Measurements from ENCODE around the gene KISS1.

Gene KISS1

GRCh38 chr1:204172404-204173029, 23.8 kb downstream of the KISS1 start:
- Histone ChIP-seq H3K36me3 (ENCODE audit: control insufficient read depth, insufficient read depth, low read length) (no peaks in the 10 kb centered on the region), H3K27ac (ENCODE audit: low read depth, low read length, severe bottlenecking) (no peak overlapping the region), H3K9me3 (ENCODE audit: control insufficient read depth, low read length) (peaks cover 21% of the 10 kb centered on the region), H3K4me3 (ENCODE audit: extremely low read depth, insufficient read depth, low read length, poor library complexity, severe bottlenecking) (no peak overlapping the region), H3K4me1 (ENCODE audit: control insufficient read depth, insufficient read depth, low read length, poor library complexity, severe bottlenecking) (no peaks in the 10 kb centered on the region)
- WGBS, 2 experiments (ENCODE audit: insufficient coverage in 2 of 2): no CpG with 5 or more reads among the region's 2 CpGs

GRCh38 chr1:204171751-204172178, 24.5 kb downstream of the KISS1 start:
- Histone ChIP-seq H3K4me3 (ENCODE audit: extremely low read depth, insufficient read depth, low read length, poor library complexity, severe bottlenecking) (no peak overlapping the region), H3K9me3 (ENCODE audit: control insufficient read depth, low read length) (peaks cover 21% of the 10 kb centered on the region)
- 85 to 86% methylated on average over 3 of the region's 4 CpGs for WGBS, 2 experiments (ENCODE audit: insufficient coverage in 2 of 2)

GRCh38 chr1:204170494-204171155, 25.7 kb downstream of the KISS1 start:
- Histone ChIP-seq H3K4me3 (ENCODE audit: extremely low read depth, insufficient read depth, low read length, poor library complexity, severe bottlenecking) (no peak overlapping the region), H3K36me3 (ENCODE audit: control insufficient read depth, insufficient read depth, low read length) (no peaks in the 10 kb centered on the region), H3K27ac (ENCODE audit: low read depth, low read length, severe bottlenecking) (no peak overlapping the region), H3K4me1 (ENCODE audit: control insufficient read depth, insufficient read depth, low read length, poor library complexity, severe bottlenecking) (no peaks in the 10 kb centered on the region), H3K9me3 (ENCODE audit: control insufficient read depth, low read length) (peaks cover 21% of the 10 kb centered on the region)
- 88 to 90% methylated on average over 2 to 3 of the region's 3 CpGs for WGBS, 2 experiments (ENCODE audit: insufficient coverage in 2 of 2)

More at GRCh38 chr1:204171751-204172178, 24.5 kb downstream of the KISS1 start:
- Histone ChIP-seq H3K27ac (ENCODE audit: low read depth, low read length, severe bottlenecking) (no peak overlapping the region), H3K36me3 (ENCODE audit: control insufficient read depth, insufficient read depth, low read length) (no peaks in the 10 kb centered on the region), H3K4me1 (ENCODE audit: control insufficient read depth, insufficient read depth, low read length, poor library complexity, severe bottlenecking) (no peaks in the 10 kb centered on the region)

GRCh38 chr1:204169858-204170257, 26.4 kb downstream of the KISS1 start:
- H3K27ac ChIP-seq (ENCODE audit: low read depth, low read length, severe bottlenecking): no peak overlapping the region
- no peaks in the 10 kb centered on the region for H3K4me1 ChIP-seq (ENCODE audit: control insufficient read depth, insufficient read depth, low read length, poor library complexity, severe bottlenecking)
- no peaks in the 10 kb centered on the region for H3K36me3 ChIP-seq (ENCODE audit: control insufficient read depth, insufficient read depth, low read length)
- 80 to 100% methylated on average over 2 of the region's 4 CpGs for WGBS, 2 experiments (ENCODE audit: insufficient coverage in 2 of 2)
- H3K4me3 ChIP-seq (ENCODE audit: extremely low read depth, insufficient read depth, low read length, poor library complexity, severe bottlenecking): no peak overlapping the region
- H3K9me3 ChIP-seq (ENCODE audit: control insufficient read depth, low read length): peaks cover 21% of the 10 kb centered on the region

GRCh38 chr1:204167730-204168129, 28.6 kb downstream of the KISS1 start:
- Histone ChIP-seq H3K9me3 (ENCODE audit: control insufficient read depth, low read length) (peaks cover 21% of the 10 kb centered on the region), H3K4me3 (ENCODE audit: extremely low read depth, insufficient read depth, low read length, poor library complexity, severe bottlenecking) (no peak overlapping the region), H3K4me1 (ENCODE audit: control insufficient read depth, insufficient read depth, low read length, poor library complexity, severe bottlenecking) (no peaks in the 10 kb centered on the region), H3K27ac (ENCODE audit: low read depth, low read length, severe bottlenecking) (no peak overlapping the region), H3K36me3 (ENCODE audit: control insufficient read depth, insufficient read depth, low read length) (no peaks in the 10 kb centered on the region)
- 79 to 85% methylated on average over 2 to 5 of the region's 5 CpGs for WGBS, 2 experiments (ENCODE audit: insufficient coverage in 2 of 2)

GRCh38 chr1:204166219-204166618, 30.1 kb downstream of the KISS1 start, which contains the start of gene REN:
Gene REN, minus strand, starts transcription at chr1:204166337. Its CDS starts 44 bp downstream, at chr1:204166293.
- Histone ChIP-seq H3K36me3 (ENCODE audit: control insufficient read depth, insufficient read depth, low read length) (no peaks in the 10 kb centered on the region), H3K4me3 (ENCODE audit: extremely low read depth, insufficient read depth, low read length, poor library complexity, severe bottlenecking) (no peak within 1 kb of the TSS), H3K4me1 (ENCODE audit: control insufficient read depth, insufficient read depth, low read length, poor library complexity, severe bottlenecking) (no peaks in the 10 kb centered on the region), H3K27ac (ENCODE audit: low read depth, low read length, severe bottlenecking) (no peak within 1 kb of the TSS), H3K9me3 (ENCODE audit: control insufficient read depth, low read length) (peaks cover 21% of the 10 kb centered on the region)
- WGBS, 2 experiments (ENCODE audit: insufficient coverage in 2 of 2): 88 to 93% methylated on average over 4 to 5 of the region's 5 CpGs

GRCh38 chr1:204162494-204163074, 33.7 kb downstream of the KISS1 start:
- WGBS, 2 experiments (ENCODE audit: insufficient coverage in 2 of 2): 0 to 7% methylated on average over 3 to 5 of the region's 7 CpGs

GRCh38 chr1:204161609-204162493, 34.4 kb downstream of the KISS1 start:
- WGBS, 2 experiments (ENCODE audit: insufficient coverage in 2 of 2): 83 to 86% methylated on average over 11 to 13 of the region's 14 CpGs
- Histone ChIP-seq H3K36me3 (ENCODE audit: control insufficient read depth, insufficient read depth, low read length) (no peaks in the 10 kb centered on the region), H3K4me3 (ENCODE audit: extremely low read depth, insufficient read depth, low read length, poor library complexity, severe bottlenecking) (no peak overlapping the region), H3K27ac (ENCODE audit: low read depth, low read length, severe bottlenecking) (no peak overlapping the region), H3K4me1 (ENCODE audit: control insufficient read depth, insufficient read depth, low read length, poor library complexity, severe bottlenecking) (no peaks in the 10 kb centered on the region), H3K9me3 (ENCODE audit: control insufficient read depth, low read length) (no peaks in the 10 kb centered on the region)

More at GRCh38 chr1:204162494-204163074, 33.7 kb downstream of the KISS1 start:
- Histone ChIP-seq H3K36me3 (ENCODE audit: control insufficient read depth, insufficient read depth, low read length) (no peaks in the 10 kb centered on the region), H3K9me3 (ENCODE audit: control insufficient read depth, low read length) (no peaks in the 10 kb centered on the region), H3K4me3 (ENCODE audit: extremely low read depth, insufficient read depth, low read length, poor library complexity, severe bottlenecking) (no peak overlapping the region), H3K4me1 (ENCODE audit: control insufficient read depth, insufficient read depth, low read length, poor library complexity, severe bottlenecking) (no peaks in the 10 kb centered on the region), H3K27ac (ENCODE audit: low read depth, low read length, severe bottlenecking) (no peak overlapping the region)

GRCh38 chr1:204157962-204158361, 38.3 kb downstream of the KISS1 start:
- no peaks in the 10 kb centered on the region for H3K9me3 ChIP-seq (ENCODE audit: control insufficient read depth, low read length)
- 87 to 88% methylated on average over 5 to 6 of the region's 6 CpGs for WGBS, 2 experiments (ENCODE audit: insufficient coverage in 2 of 2)
- H3K27ac ChIP-seq (ENCODE audit: low read depth, low read length, severe bottlenecking): no peak overlapping the region
- H3K4me3 ChIP-seq (ENCODE audit: extremely low read depth, insufficient read depth, low read length, poor library complexity, severe bottlenecking): no peak overlapping the region
- no peaks in the 10 kb centered on the region for H3K4me1 ChIP-seq (ENCODE audit: control insufficient read depth, insufficient read depth, low read length, poor library complexity, severe bottlenecking)
- no peaks in the 10 kb centered on the region for H3K36me3 ChIP-seq (ENCODE audit: control insufficient read depth, insufficient read depth, low read length)

- H3K27ac ChIP-seq (ENCODE audit: low read depth, low read length, severe bottlenecking): no peak overlapping the region
- no peaks in the 10 kb centered on the region for H3K9me3 ChIP-seq (ENCODE audit: control insufficient read depth, low read length)
- H3K4me3 ChIP-seq (ENCODE audit: extremely low read depth, insufficient read depth, low read length, poor library complexity, severe bottlenecking): no peak overlapping the region
- 81 to 100% methylated on average over 2 to 8 of the region's 10 CpGs for WGBS, 2 experiments (ENCODE audit: insufficient coverage in 2 of 2)
- no peaks in the 10 kb centered on the region for H3K36me3 ChIP-seq (ENCODE audit: control insufficient read depth, insufficient read depth, low read length)
- H3K4me1 ChIP-seq (ENCODE audit: control insufficient read depth, insufficient read depth, low read length, poor library complexity, severe bottlenecking): no peaks in the 10 kb centered on the region
These were observed 40.4 kb downstream of the KISS1 start for GRCh38 chr1:204155881-204156280.

All from mesodermal cell (in vitro differentiated cells).